Embryonic facial prominence (tissue), 1 donor: ENCODE results near the gene SIX4.

Source experiments
- DNase-seq: peaks from one replicate; pipeline ENCODE4 v3.0.0-alpha.2; 2016; ENCODE audit errors: extremely low spot score

Gene SIX4

GRCh38 chr14:60722107-60722356, 2.1 kb downstream of the SIX4 start:
- DNase-seq = no peak

- no peak for DNase-seq
Measured at GRCh38 chr14:60721326-60722106, 2.6 kb downstream of the SIX4 start.

GRCh38 chr14:60720962-60721325, 3.2 kb downstream of the SIX4 start:
- no peak for DNase-seq

- no peak for DNase-seq
Measured at GRCh38 chr14:60720391-60720790, 3.8 kb downstream of the SIX4 start.

GRCh38 chr14:60713513-60713912, 10.6 kb downstream of the SIX4 start:
- DNase-seq = no peak

- DNase-seq = no peak
Measured at GRCh38 chr14:60710494-60710893, 13.7 kb downstream of the SIX4 start.

- no peak for DNase-seq
Measured at GRCh38 chr14:60707858-60708257, 16.3 kb downstream of the SIX4 start.

- DNase-seq = no peak
Measured at GRCh38 chr14:60705100-60705499, 19.1 kb downstream of the SIX4 start.

- DNase-seq = no peak
Measured at GRCh38 chr14:60700598-60700997, 23.6 kb downstream of the SIX4 start.

GRCh38 chr14:60695327-60695726, 28.8 kb downstream of the SIX4 start:
- DNase-seq = no peak

GRCh38 chr14:60691383-60692113, 32.6 kb downstream of the SIX4 start:
- no peak for DNase-seq

- no peak for DNase-seq
Measured at GRCh38 chr14:60686865-60687264, 37.3 kb downstream of the SIX4 start.

- DNase-seq = no peak
Measured at GRCh38 chr14:60684203-60684602, 39.9 kb downstream of the SIX4 start.

- no peak for DNase-seq
Measured at GRCh38 chr14:60681271-60681670, 42.9 kb downstream of the SIX4 start.

GRCh38 chr14:60680511-60680910, 43.6 kb downstream of the SIX4 start:
- DNase-seq = no peak

GRCh38 chr14:60679566-60680258, 44.4 kb downstream of the SIX4 start:
- no peak for DNase-seq

- DNase-seq = no peak
Measured at GRCh38 chr14:60677701-60678100, 46.5 kb downstream of the SIX4 start.

GRCh38 chr14:60670989-60671388, 53.2 kb downstream of the SIX4 start:
- DNase-seq = no peak

GRCh38 chr14:60668431-60669112, 55.6 kb downstream of the SIX4 start:
- DNase-seq = no peak

GRCh38 chr14:60665177-60665550, 59.0 kb downstream of the SIX4 start:
- no peak for DNase-seq

- no peak for DNase-seq
Measured at GRCh38 chr14:60662982-60663381, 61.2 kb downstream of the SIX4 start.

GRCh38 chr14:60661721-60662120, 62.4 kb downstream of the SIX4 start:
- DNase-seq = peak; percentile 4
